ENCODE measurements around the gene ALDH9A1.
"Not testable (repeated sequence)": the region's sequence is repeated elsewhere in the genome, so short reads cannot be mapped to it uniquely, and the experiment has no call there.

The ALDH9A1 gene

DNA sequence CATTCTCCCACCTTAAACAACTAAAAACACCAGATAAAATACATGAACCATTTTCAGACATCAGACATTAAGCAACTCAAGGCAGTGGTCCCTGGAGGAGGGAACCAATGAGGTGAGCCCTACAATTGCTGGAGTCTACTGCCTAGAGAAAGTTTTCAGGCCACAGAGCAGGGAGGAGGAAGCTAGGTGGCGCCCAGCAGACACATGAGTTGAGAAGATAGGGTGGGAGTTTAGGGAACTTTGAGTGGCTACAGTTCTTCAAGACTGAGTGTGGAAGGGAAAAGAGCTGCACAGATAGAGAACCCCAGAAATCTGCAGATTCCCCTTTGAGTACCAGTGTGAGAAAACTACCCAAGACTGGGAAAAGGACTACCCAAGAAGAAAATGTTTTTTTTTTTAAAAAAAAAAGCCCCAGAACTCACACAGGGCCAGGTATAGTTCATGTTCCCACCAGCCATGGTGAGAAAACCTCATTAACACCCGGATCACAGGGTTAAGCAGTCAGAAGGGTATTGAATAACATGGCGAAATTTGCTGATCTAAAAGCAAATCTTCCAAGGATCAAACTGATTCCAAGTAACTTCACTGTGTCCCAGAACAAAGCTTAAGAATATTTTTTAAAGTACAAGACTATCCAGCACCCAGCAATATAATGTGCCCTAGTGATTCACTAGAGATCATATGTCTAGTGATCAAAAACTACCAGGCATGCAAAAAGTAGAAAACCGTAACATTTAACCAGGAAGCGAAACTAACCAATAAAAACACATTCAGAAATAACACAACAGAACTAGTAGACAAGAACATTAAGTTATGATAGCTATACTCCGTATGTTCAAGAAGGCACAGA is 12.0 kb downstream of the ALDH9A1 start:
- no peak for DNase-seq

DNA sequence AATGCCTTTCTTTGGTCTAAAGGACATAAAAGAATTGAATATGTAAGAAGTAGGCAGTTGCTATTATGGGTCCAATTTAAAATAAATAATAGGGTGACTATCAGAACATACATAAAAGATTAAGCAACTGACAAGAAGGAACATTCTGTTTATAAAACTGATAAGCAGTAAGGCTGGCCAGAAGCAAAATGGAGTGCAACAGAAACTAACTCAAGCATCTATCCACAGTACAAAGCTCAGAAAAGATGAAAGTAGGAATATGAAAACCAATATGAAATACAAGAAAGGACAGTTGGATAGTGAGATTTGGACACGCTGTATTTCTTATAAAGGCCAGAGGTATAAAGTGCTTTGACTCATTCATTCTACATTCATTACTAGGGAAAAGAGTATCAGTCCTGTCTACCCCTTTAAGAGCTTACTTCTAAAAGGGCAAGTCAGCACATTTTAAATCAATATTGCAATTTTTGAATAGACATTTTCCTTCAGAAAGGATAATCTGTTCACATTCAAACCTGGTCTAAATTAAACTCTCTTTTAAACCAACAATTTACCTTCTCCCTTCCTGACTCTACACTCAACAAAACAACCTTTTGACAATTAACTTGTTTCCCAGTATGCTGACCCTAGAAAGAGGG is 14.4 kb downstream of the ALDH9A1 start:
- DNase-seq: no peak

DNA sequence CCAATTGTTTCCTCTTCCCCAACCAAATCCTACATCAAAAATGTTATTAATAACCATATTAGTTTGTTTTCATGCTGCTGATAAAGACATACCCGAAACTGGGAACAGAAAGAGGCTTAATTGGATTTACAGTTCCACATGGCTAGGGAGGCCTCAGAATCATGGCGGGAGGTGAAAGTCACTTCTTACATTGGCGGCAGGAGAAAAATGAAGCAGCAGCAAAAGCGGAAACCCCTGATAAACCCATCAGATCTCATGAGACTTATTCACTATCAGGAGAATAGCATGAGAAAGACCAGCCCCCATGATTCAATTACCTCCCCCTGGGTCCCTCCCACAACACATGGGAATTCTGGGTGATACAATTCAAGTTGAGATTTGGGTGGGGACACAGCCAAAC is 17.6 kb downstream of the ALDH9A1 start:
- DNase-seq: not testable (repeated sequence)

DNA sequence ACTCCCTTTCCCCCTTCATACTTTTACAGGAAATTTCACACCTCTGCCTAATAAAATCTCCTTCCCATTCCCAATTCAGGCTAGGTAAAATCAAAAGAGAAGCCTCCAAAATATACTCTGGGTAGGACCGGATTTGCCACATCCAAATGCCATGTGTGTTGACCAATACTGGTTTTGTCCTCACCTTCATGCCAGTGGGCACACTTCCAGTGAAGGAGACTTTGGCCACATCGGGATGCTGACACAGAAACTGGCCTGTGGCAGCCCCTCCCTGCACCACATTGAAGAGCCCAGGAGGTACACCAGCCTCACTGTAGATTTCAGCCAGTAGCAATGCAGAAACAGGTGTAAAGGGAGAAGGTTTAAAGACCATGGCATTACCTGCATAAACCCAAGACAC is 18.1 kb downstream of the ALDH9A1 start:
- DNase-seq: no peak

DNA sequence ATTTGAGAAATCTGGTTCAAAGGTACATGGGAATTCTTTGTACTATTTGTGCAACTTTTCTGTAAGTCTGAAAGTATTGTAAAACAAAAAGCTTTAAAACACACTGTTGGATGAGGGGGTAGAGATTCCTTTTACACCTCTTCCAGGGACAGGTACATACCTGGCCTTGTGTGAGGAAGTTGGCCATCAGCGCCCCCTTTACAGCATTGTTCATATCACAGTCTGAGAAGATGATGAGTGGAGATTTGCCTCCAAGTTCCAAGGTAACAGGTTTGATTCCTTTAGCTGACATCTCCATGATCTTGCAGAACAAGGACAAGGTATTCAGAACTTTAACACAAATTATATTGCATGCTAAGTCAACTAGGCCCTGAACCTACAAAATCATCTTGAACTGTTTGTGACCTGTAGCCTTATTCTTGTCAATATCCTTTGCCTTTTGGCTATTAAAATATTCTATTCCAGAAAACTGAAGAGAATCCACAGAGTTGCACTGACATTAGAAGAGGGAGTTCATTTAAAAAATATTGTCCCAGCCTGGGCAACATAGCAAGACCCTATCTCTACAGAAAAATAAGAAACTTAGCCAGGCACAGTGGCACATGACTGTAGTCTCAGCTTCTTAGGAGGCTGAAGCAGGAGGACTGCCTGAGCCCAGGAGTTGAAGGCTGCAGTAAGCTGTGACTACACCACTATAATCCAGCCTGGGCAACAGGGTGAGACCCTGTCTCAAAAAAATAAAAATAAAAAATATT is 18.9 kb downstream of the ALDH9A1 start:
- no peak for DNase-seq

DNA sequence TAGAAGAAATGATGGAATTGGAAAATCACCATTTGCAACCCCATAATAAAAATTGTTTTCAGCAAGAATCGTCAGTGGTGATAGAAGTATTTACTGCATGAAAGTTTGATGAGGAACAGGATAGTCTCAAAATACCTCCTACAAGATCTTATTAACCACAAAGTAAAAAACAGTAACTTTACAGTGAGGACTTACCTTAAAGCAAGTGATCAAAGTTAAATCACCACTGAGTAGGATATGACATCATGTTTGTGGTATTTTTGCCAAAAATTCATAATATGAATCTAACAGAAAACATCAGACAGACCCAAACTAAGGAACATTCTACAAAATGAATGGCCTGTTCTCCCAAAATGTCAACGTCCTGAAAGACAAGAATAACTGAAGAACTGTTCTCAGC is 19.9 kb downstream of the ALDH9A1 start:
- DNase-seq: no peak

DNA sequence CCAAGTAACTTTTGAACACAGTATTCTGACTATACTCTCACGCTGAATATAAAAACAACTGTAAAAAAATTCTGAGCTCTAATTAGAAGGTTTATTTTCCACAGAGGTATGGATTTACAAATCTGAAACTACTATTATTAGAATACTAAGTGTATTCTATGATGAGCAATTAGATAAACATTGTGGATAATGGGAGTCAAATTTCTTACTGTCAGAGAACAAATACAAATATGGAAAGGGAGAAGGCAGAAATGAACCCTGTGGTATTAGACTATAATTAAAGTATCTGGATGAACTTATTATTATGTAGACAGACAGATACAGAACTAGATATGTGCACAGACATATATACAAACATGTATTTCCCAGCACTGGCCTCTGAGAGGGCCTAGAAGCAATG is 22.6 kb downstream of the ALDH9A1 start:
- no peak for DNase-seq

DNA sequence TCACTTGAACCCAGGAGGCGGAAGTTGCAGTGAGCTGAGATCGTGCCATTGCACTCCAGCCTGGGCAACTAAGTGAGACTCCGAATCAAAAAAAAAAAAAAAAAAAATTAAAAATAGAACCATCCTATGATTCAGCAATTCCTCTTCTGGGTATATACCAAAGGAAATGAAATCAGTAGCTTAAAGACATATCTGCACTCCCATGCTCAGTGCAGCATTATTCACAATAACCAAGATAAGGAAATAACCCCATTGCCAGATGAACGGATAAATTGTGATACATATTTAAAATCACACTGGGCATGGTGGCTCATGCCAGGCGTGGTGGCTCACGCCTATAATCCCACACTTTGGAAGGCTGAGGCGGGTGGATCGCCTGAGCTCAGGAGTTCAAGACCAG is 23.8 kb downstream of the ALDH9A1 start:
- DNase-seq: no peak

DNA sequence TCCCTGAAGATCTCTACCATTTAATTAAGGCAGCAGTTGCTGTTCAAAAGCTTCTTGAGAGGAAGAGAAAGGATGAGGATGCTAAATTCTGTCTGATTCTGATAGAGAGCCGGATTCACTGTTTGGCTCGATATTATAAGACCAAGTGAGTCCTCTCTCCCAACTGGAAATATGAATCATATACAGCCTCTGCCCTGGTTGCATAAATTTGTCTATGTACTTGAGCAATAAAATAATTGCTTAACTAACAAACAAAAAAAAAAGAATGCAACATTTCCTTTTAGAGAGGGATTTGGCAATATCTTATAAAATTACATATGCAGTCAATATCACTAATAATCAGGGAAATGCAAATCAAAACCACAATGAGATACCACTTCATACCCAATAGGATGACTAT is 26.8 kb downstream of the ALDH9A1 start:
- DNase-seq: no peak

DNA sequence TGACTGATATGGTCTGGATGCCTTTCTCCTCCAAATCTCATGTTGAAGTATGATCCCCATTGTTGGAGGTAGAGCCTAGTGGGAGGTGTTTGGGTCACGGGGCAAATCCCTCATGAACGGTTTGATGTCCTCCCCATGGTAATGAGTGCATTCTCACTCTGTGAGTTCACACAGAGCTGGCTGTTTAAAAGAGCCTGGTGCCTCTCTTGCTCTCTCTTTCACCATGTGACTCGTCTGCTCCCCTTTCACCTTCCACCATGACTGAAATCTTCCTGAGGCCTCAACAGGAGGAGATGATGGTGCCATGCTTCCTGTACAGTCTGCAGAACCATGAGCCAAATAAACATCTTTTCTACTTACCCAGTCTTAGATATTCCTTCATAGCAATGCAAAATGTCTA is 30.2 kb downstream of the ALDH9A1 start:
- no peak for DNase-seq

DNA sequence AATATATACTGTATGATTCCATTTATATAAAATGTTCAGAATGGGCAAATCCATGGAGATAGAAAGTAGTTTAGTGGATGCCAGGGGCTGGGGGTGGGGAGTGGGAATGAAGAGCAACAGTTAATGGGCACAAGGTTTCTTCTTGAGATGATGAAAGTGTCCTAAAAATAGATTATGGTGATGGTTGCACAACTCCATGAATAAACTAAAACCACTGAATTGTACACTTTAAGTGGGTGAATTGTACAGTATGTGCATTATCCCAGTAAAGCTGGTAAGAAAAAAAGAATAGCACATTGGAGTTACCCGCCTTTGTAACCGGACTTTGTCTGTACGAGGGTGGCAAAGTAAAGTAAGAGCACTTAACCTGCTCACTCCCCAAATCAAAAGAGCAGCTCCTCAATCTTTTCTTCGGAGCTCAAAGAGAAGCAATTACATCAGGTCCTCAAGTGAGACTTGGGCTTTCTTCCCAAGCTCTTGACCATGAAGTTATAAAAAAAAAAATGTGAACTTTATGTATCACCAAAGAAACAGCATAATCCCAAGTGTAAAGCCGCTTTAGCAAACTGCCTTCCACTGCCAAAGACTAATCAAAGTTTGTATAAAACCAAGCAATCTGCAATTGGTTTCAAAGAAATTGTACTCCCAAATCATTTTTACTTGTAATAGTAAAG is 32.1 kb downstream of the ALDH9A1 start:
- no peak for DNase-seq

DNA sequence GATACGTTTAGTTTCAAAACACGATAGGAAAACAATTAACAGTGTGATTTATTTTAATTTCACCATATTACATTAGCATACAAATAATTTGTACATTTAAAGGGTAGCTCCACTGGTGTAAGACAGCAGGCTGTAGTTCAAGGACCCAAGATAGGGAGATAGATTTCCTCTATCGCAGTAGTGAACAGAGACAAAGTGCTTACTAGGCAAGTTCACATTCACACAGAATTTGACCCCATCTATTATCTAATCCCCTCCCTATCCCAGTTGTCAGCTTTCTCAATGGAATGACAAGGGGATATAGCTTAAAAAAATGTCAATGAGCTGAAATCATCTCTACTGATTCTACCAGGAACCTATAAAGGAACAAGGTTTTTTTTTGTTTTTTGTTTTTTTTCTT is 36.2 kb downstream of the ALDH9A1 start:
- DNase-seq: no peak

DNA sequence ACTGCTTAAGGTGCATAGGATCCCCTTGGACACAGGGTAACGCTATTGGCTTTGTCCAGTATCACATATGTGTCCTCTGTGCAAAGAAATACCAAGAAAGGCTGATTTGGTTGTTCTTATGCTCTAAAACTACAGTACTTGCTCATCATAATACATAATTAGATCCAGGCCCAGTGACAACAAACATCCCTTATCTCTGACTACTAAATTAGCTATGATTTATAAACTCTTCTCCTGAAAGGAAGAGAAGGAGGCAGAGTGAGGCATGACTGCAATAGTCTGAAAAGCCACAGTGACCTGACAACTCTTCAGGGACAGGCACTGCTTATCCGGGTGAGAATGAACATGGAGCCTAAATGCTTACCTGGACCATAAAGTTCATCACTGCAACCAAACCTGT is 36.7 kb downstream of the ALDH9A1 start:
- DNase-seq: no peak

DNA sequence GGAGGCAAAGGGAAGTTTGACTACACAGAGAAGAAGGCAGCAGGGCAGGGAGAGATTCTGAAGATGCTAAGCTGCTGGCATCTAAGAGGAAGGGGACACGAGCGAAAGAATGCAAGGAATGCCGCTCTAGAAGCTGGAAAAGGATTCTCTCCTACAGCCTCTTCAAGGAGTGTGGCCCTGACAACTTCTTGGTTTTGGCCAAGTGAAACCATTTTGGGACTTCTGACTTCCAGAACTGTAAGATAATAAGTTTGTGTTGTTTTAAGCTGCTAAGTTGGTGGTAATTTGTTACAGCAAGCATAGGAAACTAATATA is 38.8 kb downstream of the ALDH9A1 start:
- no peak for DNase-seq

DNA sequence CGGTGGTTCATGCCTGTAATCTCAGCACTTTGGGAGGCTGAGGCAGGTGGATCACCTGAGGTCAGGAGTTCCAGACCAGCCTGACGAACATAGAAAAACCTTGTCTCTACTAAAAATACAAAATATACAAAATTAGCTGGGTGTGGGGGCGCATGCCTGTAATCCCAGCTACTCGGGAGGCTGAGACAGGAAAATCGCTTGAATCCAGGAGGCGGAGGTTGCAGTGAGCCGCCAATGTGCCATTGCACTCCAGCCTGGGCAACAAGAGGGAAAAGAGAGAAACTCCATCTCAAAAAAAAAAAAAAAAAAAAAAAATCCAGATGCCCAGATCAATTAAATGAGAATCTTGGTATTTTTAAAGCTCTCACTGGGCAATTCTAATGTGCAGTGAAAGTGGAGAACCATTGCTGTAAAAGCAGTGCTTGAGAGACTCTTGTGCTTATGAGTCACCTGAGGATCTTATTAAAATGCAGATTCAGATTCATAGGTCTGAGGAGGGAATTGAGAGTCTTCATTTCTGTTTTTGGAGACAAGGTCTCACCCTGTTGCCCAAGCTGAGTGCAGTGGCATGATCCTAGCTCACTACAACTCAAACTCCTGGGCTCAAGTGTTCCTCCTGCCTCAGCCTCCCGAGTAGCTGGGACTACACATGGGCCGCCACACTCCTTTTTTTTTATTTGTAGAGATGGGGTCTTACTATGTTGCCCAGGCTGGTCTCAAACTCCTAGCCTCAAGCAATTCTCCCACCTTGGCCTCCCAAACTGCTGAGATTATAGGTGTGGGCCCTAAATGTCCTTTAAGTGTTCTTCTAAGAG is 39.4 kb downstream of the ALDH9A1 start:
- not testable (repeated sequence) for DNase-seq

DNA sequence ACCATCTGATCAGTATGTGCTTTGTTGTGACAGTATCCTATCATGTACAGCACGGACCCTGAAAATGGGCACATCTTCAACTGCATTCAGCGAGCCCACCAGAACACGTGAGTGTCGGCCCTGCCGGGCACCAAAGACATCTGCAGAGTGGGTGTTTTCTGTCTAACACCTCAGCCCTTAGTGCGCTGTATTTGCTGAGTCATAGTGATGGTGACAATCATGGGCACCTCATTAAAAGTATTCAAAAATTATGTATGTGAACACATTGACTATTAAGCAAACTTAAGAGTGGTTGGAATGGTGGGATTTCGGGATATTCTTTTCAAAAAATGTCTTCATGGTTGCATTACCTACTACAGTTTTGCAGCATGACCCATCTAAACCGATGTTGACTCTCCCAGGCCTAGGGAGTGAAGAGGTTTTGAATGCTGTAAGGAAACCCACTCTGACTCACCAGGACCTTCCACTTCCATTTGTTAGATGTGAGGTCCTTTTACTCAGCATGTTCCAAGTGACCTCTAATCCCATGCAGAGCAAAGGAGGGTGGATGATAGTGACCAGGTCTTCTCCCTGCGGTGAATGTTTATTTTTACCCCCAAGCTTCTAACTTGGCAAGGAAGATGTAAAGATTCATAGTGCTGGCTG is 47.3 kb downstream of the ALDH9A1 start:
- no peak for DNase-seq

DNA sequence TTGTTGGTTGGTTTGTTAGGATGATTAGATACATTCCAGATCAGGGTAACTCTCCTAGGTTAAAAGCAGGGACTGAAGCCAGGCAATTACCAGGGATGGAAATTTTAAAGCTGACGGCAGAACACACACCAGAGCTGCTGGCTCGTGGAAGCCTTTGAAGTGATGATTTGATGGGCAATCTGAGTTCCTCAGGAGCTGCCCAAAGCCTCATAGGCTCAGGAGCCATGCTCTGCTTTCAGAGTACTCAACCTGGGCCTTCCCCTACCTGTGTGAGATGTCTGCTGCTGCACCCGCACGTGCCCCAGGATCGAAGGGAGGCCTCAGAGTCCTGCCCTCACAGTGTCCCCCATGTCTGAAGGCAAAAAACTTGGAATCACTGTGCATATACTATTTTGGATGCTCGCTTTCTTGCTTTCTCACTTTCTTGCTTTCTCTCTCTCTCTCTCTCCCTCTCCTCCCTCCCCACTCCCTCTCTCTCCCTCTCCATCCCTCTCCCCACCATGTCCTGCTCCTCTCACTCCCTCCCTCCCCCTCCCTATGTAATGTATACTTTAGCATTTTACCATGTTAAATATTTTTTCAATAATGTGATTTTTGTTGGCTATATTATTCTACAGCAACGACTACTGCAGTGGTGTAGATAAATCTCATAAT is 49.3 kb downstream of the ALDH9A1 start:
- DNase-seq: no peak

DNA sequence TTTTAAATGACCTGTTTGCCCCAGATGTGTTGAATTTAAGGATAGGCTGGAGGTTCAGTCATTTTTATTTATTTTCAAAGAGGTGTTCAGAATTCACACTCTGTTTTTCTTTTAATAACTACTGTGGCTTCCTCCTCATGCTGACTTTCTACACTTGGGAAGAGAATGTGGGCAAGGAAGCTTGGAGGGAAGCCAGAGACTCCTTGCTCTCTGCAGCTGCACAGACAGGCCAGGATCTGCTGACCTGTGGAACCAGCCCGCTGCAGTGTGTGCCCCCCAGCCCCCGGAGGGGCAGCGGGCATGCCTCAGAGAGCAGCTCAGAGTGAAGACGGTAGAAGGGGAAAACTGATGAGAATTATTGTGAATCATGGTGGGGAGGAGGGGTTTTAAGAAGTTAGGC is 50.4 kb downstream of the ALDH9A1 start:
- no peak for DNase-seq

DNA sequence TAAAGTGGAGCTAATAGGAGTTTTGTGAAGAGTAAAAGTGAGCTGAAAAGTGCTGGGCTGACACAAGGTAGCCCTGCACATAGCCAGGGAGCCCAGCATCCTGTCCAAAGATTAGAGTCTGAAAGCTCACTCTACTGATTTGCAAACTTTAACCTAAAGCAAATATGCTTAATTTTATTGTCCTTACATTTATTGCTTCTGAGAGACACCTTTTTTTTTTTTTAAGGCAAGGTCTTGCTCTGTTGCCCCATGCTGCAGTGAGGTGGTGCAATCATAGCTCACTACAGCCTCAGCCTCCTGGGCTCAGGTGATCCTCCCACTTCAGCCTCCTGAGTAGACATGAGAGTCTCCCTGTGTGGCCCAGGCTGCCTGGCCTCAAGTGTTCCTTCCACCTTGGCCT is 50.8 kb downstream of the ALDH9A1 start:
- no peak for DNase-seq

DNA sequence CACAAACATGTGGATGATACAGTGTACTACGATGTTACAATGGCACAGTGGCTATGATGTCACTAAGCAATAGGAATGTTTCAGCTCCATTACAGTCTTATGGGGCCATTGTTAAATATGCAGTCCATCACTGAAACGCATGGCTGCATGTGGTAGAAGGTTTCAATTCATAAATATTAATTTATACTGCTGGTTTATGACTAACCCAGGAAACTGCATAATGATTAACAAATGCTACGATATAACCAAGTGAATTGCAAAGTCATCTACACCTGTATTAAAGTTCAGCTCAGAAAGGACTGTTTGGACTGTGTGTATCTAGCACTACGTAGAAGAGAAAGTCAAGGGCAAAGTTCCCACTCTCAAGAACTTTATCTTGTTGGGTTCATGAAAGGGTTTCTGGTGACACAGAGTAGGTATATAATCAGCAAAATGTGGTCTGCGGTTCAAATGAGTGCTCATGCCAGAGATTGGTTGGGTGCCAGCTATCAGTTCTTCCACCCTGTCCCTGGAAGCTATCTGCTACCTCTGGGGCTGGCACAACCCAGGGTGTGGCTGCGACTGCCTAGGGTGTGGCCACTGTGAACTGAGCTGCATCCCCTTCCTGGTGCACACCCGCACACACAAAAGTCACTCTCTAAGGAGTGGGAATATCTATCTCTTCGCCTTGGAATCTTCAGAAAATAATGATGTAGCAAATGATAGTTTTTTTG is 52.6 kb downstream of the ALDH9A1 start:
- no peak for DNase-seq
